Fibroblast of lung (primary cell): ENCODE measurements around the gene ZNF764.

ENCODE experiments used
- CTCF ChIP-seq, 2 donors: IDR thresholded peaks in 1 of 2; conservative IDR thresholded peaks in 1 of 2; 1 replicate in 1 of 2; 2 replicates in 1 of 2; pipeline ENCODE4 v1.5.1; 2011 to 2012; ENCODE audit warnings: low read length in 2 of 2, control low read depth in 1 of 2, inconsistent platforms in 1 of 2, low read depth in 1 of 2, mild to moderate bottlenecking in 1 of 2
- EZH2 ChIP-seq: IDR thresholded peaks from 2 replicates; pipeline ENCODE4 v1.5.1; 2012; ENCODE audit warnings: low read length, control low read depth, mild to moderate bottlenecking; ENCODE audit errors: missing control alignments

DNA sequence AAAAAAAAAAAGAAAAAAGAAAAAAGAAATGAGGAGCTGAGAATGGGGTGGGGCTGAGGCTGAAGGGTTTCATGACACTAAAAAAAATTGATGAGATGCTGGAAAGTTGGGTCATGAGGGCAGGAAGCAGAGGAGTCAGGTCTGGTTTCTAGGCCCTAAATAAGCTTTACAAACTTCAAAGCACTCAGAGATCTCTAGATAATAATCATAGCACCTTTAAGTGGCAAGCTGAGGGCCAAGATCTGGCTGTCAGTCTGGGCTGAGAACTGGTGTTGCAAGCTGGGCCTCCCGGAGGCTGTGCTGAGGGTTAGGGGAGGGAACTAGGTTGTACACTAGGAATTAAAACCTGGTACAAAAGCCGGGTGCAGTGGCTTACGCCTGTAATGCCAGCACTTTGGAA, 6.4 kb downstream of the ZNF764 start:
- TF ChIP-seq CTCF (conservative IDR thresholded peaks at IDR 0.05 in 1 of 2, IDR thresholded peaks at IDR 0.05 in 1 of 2; ENCODE audit: low read depth in 1 of 2, low read length in 2 of 2) (no peak), EZH2 (no peak)
